IMR-90 (cell line): Measurements from ENCODE around the gene COLEC12. TPM values are rescaled to one million over a fixed set of nuclear protein-coding genes. Genes with fewer than 3 reads are reported as not detected.

Experiments used
- ATAC-seq: fragments of 200-7000 bp; cut with Tn5 transposase; 2 replicates; pipeline ENCODE4 v1.9.1; 2020; ENCODE audit warnings: low read depth, mild to moderate bottlenecking, moderate library complexity
- BruUV-seq: library from RNA; stranded (reverse); fragments of 400-500 nt; replicated peaks from 2 replicates; lab custom pipeline; 2021; lab: Mats Ljungman, UMichigan
- CTCF ChIA-PET: fragments of 300-600 bp; formaldehyde crosslinking; extraction: SDS; loops from one replicate; lab custom pipeline; 2021; ENCODE audit warnings: antibody characterized with exemption; lab: Yijun Ruan, JAX
- POLR2A ChIA-PET: fragments of 300-600 bp; sonication (Branson Sonifier 250); formaldehyde crosslinking; loops from one replicate; lab custom pipeline; 2022; ENCODE audit warnings: antibody characterized with exemption; ENCODE audit not compliant: unreplicated experiment; lab: Charles Lee
- DNase-seq: peaks from one replicate; pipeline ENCODE4 v3.0.0; 2013
- H2AFZ ChIP-seq: replicated peaks from 2 replicates; pipeline ENCODE3; 2013; ENCODE audit warnings: low read length, mild to moderate bottlenecking; ENCODE audit not compliant: poor library complexity
- H2AK5ac ChIP-seq: 2 replicates; pipeline ENCODE4 v1.6.1; 2013; ENCODE audit warnings: low read depth, low read length, inconsistent platforms
- H2AK9ac ChIP-seq: replicated peaks from 2 replicates; pipeline ENCODE3; 2013; ENCODE audit warnings: mild to moderate bottlenecking, low read depth, low read length, moderate library complexity; ENCODE audit not compliant: poor library complexity
- H2BK120ac ChIP-seq: 2 replicates; pipeline ENCODE4 v1.6.1; 2013; ENCODE audit warnings: low read depth, low read length, inconsistent platforms
- H2BK15ac ChIP-seq: 3 replicates; pipeline ENCODE4 v1.6.1; 2013; ENCODE audit warnings: low read depth, low read length, inconsistent platforms
- H2BK20ac ChIP-seq: 2 replicates; pipeline ENCODE4 v1.6.1; 2013; ENCODE audit warnings: low read depth, mild to moderate bottlenecking, inconsistent platforms, low read length, moderate library complexity
- H2BK5ac ChIP-seq: 2 replicates; pipeline ENCODE4 v1.6.1; 2013; ENCODE audit warnings: mild to moderate bottlenecking, low read depth, low read length, inconsistent platforms; ENCODE audit not compliant: poor library complexity, severe bottlenecking
- H3K14ac ChIP-seq: replicated peaks from 2 replicates; pipeline ENCODE4 v1.6.1; 2013; ENCODE audit warnings: low read depth, low read length, inconsistent platforms
- H3K18ac ChIP-seq: 2 replicates; pipeline ENCODE4 v1.6.1; 2013; ENCODE audit warnings: low read depth, low read length, control low read depth
- H3K23ac ChIP-seq: 2 replicates; pipeline ENCODE4 v1.6.1; 2013; ENCODE audit warnings: low read depth, low read length, inconsistent platforms
- H3K27ac ChIP-seq: 2 replicates; pipeline ENCODE4 v1.5.1; 2013; ENCODE audit warnings: mild to moderate bottlenecking, control low read depth, low read length; ENCODE audit not compliant: insufficient read depth
- H3K27me3 ChIP-seq: 2 replicates; pipeline ENCODE4 v1.6.1; 2013; ENCODE audit warnings: low read length; ENCODE audit not compliant: control insufficient read depth, insufficient read depth
- H3K36me3 ChIP-seq: 2 replicates; pipeline ENCODE4 v1.6.1; 2013; ENCODE audit warnings: low read length, mixed read lengths; ENCODE audit not compliant: control insufficient read depth, insufficient read depth
- H3K4ac ChIP-seq: 2 replicates; pipeline ENCODE4 v1.6.1; 2013; ENCODE audit warnings: low read depth, low read length, inconsistent platforms
- H3K4me1 ChIP-seq: 2 replicates; pipeline ENCODE4 v1.6.1; 2013; ENCODE audit warnings: low read length, mixed read lengths; ENCODE audit not compliant: control insufficient read depth, insufficient read depth
- H3K4me2 ChIP-seq: 2 replicates; pipeline ENCODE4 v1.6.1; 2013; ENCODE audit warnings: low read depth, mild to moderate bottlenecking, control low read depth, low read length, moderate library complexity
- H3K4me3 ChIP-seq: 2 replicates; pipeline ENCODE4 v1.5.1; 2013; ENCODE audit warnings: low read depth, mild to moderate bottlenecking, control low read depth, low read length, moderate library complexity; ENCODE audit not compliant: insufficient read depth
- H3K56ac ChIP-seq: 2 replicates; pipeline ENCODE4 v1.6.1; 2013; ENCODE audit warnings: low read length, inconsistent platforms; ENCODE audit not compliant: insufficient read depth; ENCODE audit errors: extremely low read depth
- H3K79me1 ChIP-seq, 2 experiments: 2 replicates each; pipeline ENCODE4 v1.6.1; 2013; ENCODE audit warnings: low read length in 2 of 2, inconsistent platforms in 1 of 2, low read depth in 1 of 2
- H3K9ac ChIP-seq: 2 replicates; pipeline ENCODE4 v1.6.1; 2013; ENCODE audit warnings: low read depth, low read length, control low read depth
- H3K9me1 ChIP-seq: 2 replicates; pipeline ENCODE4 v1.6.1; 2013; ENCODE audit warnings: low read length, inconsistent platforms; ENCODE audit not compliant: insufficient read depth
- H3K9me3 ChIP-seq: 2 replicates; pipeline ENCODE4 v1.6.1; 2013; ENCODE audit warnings: low read length; ENCODE audit not compliant: control insufficient read depth, insufficient read depth
- H4K20me1 ChIP-seq: 2 replicates; pipeline ENCODE4 v1.6.1; 2013; ENCODE audit warnings: low read length, inconsistent platforms; ENCODE audit not compliant: insufficient read depth
- H4K5ac ChIP-seq: 2 replicates; pipeline ENCODE4 v1.6.1; 2013; ENCODE audit warnings: mild to moderate bottlenecking, low read depth, low read length, control low read depth
- H4K8ac ChIP-seq, 2 experiments: 2 replicates each; pipeline ENCODE4 v1.6.1; 2013; ENCODE audit warnings: low read depth in 2 of 2, low read length in 2 of 2, control low read depth in 1 of 2, inconsistent platforms in 1 of 2
- H4K91ac ChIP-seq: 2 replicates; pipeline ENCODE4 v1.6.1; 2013; ENCODE audit warnings: low read depth, low read length, inconsistent platforms; ENCODE audit not compliant: insufficient read depth
- BHLHE40 ChIP-seq: fragments of 150-350 bp; IDR thresholded peaks from 2 replicates; pipeline ENCODE4 v1.6.1; 2016; ENCODE audit warnings: mild to moderate bottlenecking, low read depth, low read length
- CEBPB ChIP-seq: IDR thresholded peaks from 2 replicates; pipeline ENCODE4 v1.6.1; 2012; ENCODE audit warnings: low read depth, low read length, improper control_type of control experiment
- CHD1 ChIP-seq: IDR thresholded peaks from 2 replicates; pipeline ENCODE4 v1.6.1; 2012; ENCODE audit warnings: low read depth, low read length, improper control_type of control experiment
- FOS ChIP-seq: fragments of 150-350 bp; IDR thresholded peaks from 2 replicates; pipeline ENCODE4 v1.6.1; 2016; ENCODE audit warnings: low read depth, low read length
- MAFK ChIP-seq: IDR thresholded peaks from 2 replicates; pipeline ENCODE4 v1.6.1; 2012; ENCODE audit warnings: low read depth, low read length, improper control_type of control experiment
- MAZ ChIP-seq: IDR thresholded peaks from 2 replicates; pipeline ENCODE4 v1.6.1; 2012; ENCODE audit warnings: low read depth, mild to moderate bottlenecking, low read length, improper control_type of control experiment, moderate library complexity, borderline replicate concordance
- MXI1 ChIP-seq: IDR thresholded peaks from 2 replicates; pipeline ENCODE4 v1.6.1; 2012; ENCODE audit warnings: low read depth, mild to moderate bottlenecking, low read length, moderate library complexity, borderline replicate concordance
- NFE2L2 ChIP-seq: fragments of 150-350 bp; IDR thresholded peaks from 2 replicates; pipeline ENCODE4 v1.6.1; 2016; ENCODE audit warnings: low read depth, mild to moderate bottlenecking, low read length
- POLR2A ChIP-seq: IDR thresholded peaks from 2 replicates; pipeline ENCODE4 v1.6.1; 2012; ENCODE audit warnings: mild to moderate bottlenecking, low read depth, low read length
- RCOR1 ChIP-seq: IDR thresholded peaks from 2 replicates; pipeline ENCODE4 v1.6.1; 2012; ENCODE audit warnings: mild to moderate bottlenecking, low read length, improper control_type of control experiment; ENCODE audit not compliant: insufficient replicate concordance
- RFX5 ChIP-seq: IDR thresholded peaks from 2 replicates; pipeline ENCODE4 v1.8.0; 2012; ENCODE audit warnings: low read depth, mild to moderate bottlenecking, low read length, moderate library complexity
- SMC3 ChIP-seq: fragments of 150-350 bp; IDR thresholded peaks from 2 replicates; pipeline ENCODE4 v1.6.1; 2016; ENCODE audit warnings: low read depth, mild to moderate bottlenecking, antibody characterized with exemption, low read length, moderate library complexity
- WGBS, 2 experiments: methylation state at CpG; one replicate each; pipeline versions ENCODE4 v1.1.5 to v1.1.7; 2013; ENCODE audit warnings: missing lambda C conversion rate in 2 of 2; ENCODE audit not compliant: insufficient read length in 1 of 2; ENCODE audit errors: extremely low coverage in 2 of 2; 5-methylcytosine and 5-hydroxymethylcytosine counted together
- dilution Hi-C: fragments of 300-500 bp; cut with HindIII; formaldehyde crosslinking; loops from one replicate; pipeline ENCODE4 v1.14.3; 2018; ENCODE audit warnings: low sequenced_read_pairs; ENCODE audit not compliant: unreplicated experiment
- in situ Hi-C: fragments of 300-500 bp; cut with MboI; formaldehyde crosslinking; loops from 3 replicates; pipeline ENCODE4 v1.14.3; 2019; ENCODE audit warnings: low sequenced_read_pairs, inconsistent platforms, mixed read lengths
- intact Hi-C: fragments of 100-400 bp; cut with micrococcal nuclease; formaldehyde crosslinking; loops from 2 replicates; pipeline ENCODE4 v1.10.0; 2022
- polyA plus RNA-seq, 3 experiments: library from polyadenylated mRNA; depleted of rRNA; stranded (reverse); fragments of >200 nt; gene quantifications; 2 replicates each; pipeline ENCODE4 v1.2.3, GENCODE V29; 2012; ENCODE audit warnings: low replicate concordance in 1 of 3
- total RNA-seq: library from RNA; depleted of rRNA; stranded (reverse); fragments of >200 nt; gene quantifications from 2 replicates; pipeline ENCODE4 v1.2.3, GENCODE V29; 2012
- TF ChIP-seq, protein P1 (sequence below): fragments of 150-350 bp; IDR thresholded peaks from 2 replicates; pipeline ENCODE4 v1.6.1; 2017; ENCODE audit warnings: mild to moderate bottlenecking, antibody characterized with exemption, low read length, low read depth
- TF ChIP-seq, protein P2 (sequence below): fragments of 150-350 bp; IDR thresholded peaks from 2 replicates; pipeline ENCODE4 v1.6.1; 2016; ENCODE audit warnings: low read depth, mild to moderate bottlenecking, low read length, moderate library complexity, borderline replicate concordance

The COLEC12 gene
- total and polyA plus RNA-seq, 2 of the 4 experiments (the other 2 are of a cell fraction): 1.0 to 2.3 TPM

DNA sequence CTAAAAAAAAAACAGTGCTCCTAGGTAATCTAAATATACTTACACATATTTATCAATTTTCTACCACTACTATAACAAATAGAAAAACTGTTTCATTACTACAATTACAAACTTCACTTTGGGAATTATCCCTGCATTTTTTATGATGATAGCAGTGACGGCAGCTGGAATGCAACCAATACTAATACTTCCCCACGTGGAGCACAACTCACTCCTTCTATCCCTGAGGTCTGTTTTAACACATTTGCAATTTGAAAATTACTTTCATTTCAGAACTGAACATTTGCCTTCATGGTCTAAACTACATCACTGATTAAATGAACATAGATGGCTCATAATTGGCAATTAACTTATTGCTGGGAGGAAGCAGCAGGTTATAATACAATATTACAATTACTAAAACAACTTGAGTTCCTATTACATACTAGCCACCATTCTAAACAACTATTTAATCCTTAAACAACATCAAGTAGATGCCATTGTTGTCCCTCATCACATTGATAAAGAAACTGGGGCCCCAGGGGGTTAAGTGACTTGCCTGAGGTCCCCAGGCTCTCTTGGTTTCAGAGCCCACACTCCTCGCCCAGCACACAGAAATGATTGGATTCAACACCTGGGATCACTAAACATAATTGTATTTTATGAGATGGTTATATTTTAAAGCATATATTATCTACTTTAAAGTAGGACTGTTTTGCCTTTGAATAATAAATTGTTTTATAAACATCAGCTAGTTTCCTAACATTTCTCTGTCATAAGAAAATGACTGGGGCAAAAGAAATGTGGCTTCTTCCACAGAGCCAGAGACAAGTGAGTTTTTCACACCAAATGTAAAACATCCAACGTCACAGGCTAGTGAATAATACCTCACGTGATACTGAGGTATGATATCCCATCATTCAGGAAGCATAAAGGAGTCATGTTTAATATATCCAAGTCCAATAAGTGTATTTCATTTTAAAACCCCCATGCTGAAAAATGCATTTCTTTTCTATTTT is 6.2 kb downstream of the COLEC12 start:
- H2BK15ac ChIP-seq: no peak overlapping the region
- BruUV-seq: no TSS peak
- no peak overlapping the region for H2BK20ac ChIP-seq
- WGBS, 2 experiments: no CpG with 5 or more reads among the region's 5 CpGs
- peaks cover 12% of the 10 kb centered on the region for H3K4me1 ChIP-seq
- no peak overlapping the region for H3K23ac ChIP-seq
- no peak overlapping the region for H2AK9ac ChIP-seq
- CTCF ChIA-PET: no interaction called here
- H2AFZ ChIP-seq: no peak overlapping the region
- intact Hi-C loops: loop anchor here (10.0 kb wide), 1 partner anchor 341 kb away; no protein-coding TSS in a partner anchor
- no peaks in the 10 kb centered on the region; the same call in 1 of the 2 replicates for H4K20me1 ChIP-seq
- H2AK5ac ChIP-seq: peak overlapping the region; percentile 21; the same call in 1 of the 2 replicates
- H3K79me1 ChIP-seq: no peaks in the 10 kb centered on the region
- no peak overlapping the region for H3K4me3 ChIP-seq
- 0 out of 2 replicates have a peak, but pooled peaks cover 3% of the 10 kb centered on the region for H3K9me1 ChIP-seq
- H3K27ac ChIP-seq: no peak overlapping the region
- no peak overlapping the region for H2BK5ac ChIP-seq
- in situ Hi-C loops: no loop called here
- H3K9me3 ChIP-seq: no peaks in the 10 kb centered on the region
- ATAC-seq: peak; percentile 56
- no peak overlapping the region for H3K56ac ChIP-seq
- dilution Hi-C loops: no loop called here
- no peak overlapping the region for H3K4ac ChIP-seq
- peak; percentile 94 for DNase-seq
- no peak overlapping the region for H3K14ac ChIP-seq
- H4K5ac ChIP-seq: no peak overlapping the region
- no peak overlapping the region for H3K18ac ChIP-seq
- no peak overlapping the region for H3K9ac ChIP-seq
- H3K4me2 ChIP-seq: no peak overlapping the region; the same call in 1 of the 2 replicates
- no peak overlapping the region for H4K91ac ChIP-seq
- 0 out of 4 replicates have a peak overlapping the region, but pooled peaks of 1 of the 2 experiments have one; percentile 43 for H4K8ac ChIP-seq
- H2BK120ac ChIP-seq: peak overlapping the region; percentile 13; the same call in 1 of the 2 replicates
- POLR2A ChIA-PET: no interaction called here
- no peaks in the 10 kb centered on the region for H3K36me3 ChIP-seq
- H3K27me3 ChIP-seq: peaks cover 8% of the 10 kb centered on the region
- TF ChIP-seq CEBPB (peak; percentile 34), RFX5 (no peak), POLR2A (no peak), NFE2L2 (no peak), BHLHE40 (peak; percentile 90), SMC3 (no peak), MAZ (no peak), MAFK (no peak), RCOR1 (no peak), CHD1 (no peak), MXI1 (no peak), FOS (peak; percentile 46; the same call in 1 of the 2 replicates)
- TF ChIP-seq, protein P1, sequence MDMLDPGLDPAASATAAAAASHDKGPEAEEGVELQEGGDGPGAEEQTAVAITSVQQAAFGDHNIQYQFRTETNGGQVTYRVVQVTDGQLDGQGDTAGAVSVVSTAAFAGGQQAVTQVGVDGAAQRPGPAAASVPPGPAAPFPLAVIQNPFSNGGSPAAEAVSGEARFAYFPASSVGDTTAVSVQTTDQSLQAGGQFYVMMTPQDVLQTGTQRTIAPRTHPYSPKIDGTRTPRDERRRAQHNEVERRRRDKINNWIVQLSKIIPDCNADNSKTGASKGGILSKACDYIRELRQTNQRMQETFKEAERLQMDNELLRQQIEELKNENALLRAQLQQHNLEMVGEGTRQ: peak; percentile 92
- TF ChIP-seq, protein P2, sequence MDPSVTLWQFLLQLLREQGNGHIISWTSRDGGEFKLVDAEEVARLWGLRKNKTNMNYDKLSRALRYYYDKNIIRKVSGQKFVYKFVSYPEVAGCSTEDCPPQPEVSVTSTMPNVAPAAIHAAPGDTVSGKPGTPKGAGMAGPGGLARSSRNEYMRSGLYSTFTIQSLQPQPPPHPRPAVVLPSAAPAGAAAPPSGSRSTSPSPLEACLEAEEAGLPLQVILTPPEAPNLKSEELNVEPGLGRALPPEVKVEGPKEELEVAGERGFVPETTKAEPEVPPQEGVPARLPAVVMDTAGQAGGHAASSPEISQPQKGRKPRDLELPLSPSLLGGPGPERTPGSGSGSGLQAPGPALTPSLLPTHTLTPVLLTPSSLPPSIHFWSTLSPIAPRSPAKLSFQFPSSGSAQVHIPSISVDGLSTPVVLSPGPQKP: no peak
